Skin of body (tissue), 2 donors: ENCODE measurements around the gene CORT. TPM values are rescaled to one million over a fixed set of nuclear protein-coding genes. Genes with fewer than 3 reads are reported as not detected.
"Not testable (repeated sequence)": the region's sequence is repeated elsewhere in the genome, so short reads cannot be mapped to it uniquely, and the experiment has no call there.

Experiments used
- DNase-seq: peaks from one replicate; lab custom pipeline; 2025; lab: John Stamatoyannopoulos, UW
- total RNA-seq: library from RNA; depleted of rRNA; stranded (reverse); fragments of >200 nt; gene quantifications from one replicate; pipeline ENCODE4 v1.2.3, GENCODE V29; 2014

CORT gene
- total RNA-seq, 1 donor from 2014 or later = 0.49 TPM

DNA sequence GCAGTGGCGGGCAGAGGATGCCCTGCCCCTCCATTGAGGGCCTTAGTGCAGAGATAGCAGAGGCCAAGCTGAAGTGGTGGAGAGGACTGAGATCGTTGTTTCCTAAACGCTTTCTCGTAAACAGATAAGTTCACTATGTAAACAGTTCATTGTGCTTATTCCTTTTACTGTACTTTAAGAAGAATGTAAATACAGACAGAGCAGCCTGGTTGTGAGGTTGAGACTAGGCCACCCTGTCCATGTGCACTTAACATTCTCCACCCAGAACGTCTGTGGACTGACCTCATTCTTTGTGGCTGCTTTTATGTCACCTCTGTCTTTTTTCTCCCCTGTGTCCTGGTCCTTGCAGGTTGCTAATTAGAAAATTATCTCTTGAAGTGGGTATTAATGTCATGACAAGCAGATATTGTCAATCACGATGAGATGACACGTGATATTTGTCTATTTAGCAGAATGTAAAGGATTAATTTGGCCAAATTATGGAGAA is 11.1 kb upstream of the CORT start:
- no peak for DNase-seq

DNA sequence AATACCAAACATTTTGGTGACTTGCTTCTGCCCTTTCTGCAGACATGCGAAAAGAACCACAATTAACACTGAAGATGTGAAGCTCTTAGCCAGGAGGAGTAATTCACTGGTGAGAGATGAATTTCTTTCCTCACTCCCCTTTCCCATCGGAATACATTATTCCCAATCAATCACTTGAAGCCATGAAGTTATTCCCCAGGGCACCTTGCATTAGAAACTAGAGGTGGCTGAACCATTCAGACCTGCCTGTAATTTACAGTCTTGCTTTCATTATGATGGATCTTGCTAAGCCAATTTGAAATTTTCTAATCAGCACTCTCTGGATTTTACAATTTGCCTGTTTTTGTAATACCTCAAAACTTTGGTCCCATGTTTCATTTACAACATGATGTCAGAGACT is 9.5 kb upstream of the CORT start:
- no peak for DNase-seq

DNA sequence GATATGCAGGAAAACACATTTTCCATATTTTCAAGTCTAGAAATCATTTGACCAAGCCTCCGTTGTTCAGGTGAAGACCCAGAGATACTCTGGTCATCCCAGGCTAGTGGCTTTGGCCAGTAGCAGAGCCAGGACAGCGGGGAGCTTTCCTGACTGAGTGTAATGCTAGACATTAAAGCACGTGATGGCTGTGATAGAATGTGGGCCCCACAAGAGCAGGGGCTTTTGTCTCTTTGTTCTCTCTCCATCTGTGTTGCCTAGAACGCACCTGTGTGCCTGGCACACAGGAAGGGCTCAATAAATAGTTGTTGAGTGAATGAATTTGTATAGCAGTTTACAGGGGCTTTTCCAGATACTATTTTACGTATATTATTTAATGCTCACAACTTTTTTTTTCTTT is 9.0 kb upstream of the CORT start:
- no peak for DNase-seq

DNA sequence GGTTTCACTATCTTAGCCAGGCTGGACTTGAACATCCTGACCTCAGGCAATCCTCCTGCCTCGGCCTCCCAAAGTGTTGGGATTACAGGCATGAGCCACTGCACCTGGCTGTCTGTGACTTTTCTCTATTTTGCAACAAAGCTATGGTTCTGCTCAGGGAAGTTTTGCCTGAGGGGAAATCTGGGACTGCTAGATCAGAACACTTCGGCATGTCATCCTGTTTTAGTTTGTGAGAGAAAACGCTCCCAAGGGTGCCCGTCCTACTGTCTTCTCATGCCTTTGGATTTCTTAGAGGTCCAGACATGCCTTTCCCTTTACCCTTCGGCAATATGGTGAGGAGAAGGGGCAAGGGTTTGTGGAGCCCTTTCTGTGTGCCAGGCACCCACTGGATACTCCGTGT is 5.6 kb upstream of the CORT start:
- no peak for DNase-seq

DNA sequence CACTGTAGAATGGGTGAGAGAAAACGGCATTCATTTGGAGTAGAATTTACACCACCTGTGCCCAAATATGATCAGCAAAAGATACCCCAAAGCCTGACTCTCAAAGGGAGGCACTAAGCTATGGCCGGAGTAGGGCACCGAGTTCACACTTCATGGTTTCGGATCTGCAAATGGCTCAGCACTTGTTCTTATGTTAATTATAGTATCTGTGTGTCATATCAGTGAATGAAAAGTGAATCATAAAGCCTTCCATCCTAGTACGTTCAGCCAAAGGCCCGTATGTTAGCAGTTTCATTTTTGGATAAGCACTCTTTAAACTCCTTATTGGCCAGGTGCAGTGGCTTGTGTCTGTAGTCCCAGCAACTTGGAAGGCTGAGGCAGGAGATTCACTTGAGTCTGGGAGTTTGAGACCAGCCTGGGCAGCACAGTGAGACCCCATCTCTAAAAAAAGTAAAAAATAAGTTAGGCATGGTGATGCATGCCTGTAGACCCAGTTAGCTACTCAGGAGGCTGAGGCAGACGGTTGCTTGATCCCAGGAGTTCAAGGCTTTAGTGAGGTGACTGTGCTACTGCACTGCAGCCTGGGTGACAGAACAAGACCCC is 4.9 kb upstream of the CORT start:
- no peak for DNase-seq

DNA sequence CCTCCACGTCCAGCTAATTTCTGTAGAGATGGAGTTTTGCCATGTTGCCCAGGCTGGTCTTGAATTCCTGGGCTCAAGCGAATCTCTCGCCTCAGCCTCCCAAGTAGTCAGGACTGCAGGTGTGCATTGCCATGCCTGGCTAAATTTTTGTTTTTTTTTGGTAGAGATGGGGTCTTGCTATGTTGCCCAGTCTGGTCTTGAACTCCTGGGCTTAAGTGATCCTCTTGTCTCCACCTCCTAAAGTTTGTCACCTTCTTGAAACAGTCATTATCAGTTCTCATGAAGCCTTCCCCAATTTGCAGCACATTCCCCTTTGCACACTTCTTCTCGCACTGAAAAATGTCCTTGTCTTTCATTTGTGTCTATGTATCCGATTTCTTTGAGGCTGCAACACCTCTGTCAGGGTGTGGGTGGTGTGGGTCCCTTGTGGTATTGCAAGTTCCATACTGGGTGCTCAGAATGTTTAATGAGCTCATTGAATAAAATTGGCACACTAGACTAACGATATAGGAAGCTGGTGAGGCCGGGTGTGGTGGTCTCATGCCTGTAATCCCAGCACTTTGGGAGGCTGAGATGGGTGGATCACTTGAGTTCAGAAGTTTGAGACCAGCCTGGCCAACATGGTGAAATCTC is 2.9 kb upstream of the CORT start:
- DNase-seq = no peak

DNA sequence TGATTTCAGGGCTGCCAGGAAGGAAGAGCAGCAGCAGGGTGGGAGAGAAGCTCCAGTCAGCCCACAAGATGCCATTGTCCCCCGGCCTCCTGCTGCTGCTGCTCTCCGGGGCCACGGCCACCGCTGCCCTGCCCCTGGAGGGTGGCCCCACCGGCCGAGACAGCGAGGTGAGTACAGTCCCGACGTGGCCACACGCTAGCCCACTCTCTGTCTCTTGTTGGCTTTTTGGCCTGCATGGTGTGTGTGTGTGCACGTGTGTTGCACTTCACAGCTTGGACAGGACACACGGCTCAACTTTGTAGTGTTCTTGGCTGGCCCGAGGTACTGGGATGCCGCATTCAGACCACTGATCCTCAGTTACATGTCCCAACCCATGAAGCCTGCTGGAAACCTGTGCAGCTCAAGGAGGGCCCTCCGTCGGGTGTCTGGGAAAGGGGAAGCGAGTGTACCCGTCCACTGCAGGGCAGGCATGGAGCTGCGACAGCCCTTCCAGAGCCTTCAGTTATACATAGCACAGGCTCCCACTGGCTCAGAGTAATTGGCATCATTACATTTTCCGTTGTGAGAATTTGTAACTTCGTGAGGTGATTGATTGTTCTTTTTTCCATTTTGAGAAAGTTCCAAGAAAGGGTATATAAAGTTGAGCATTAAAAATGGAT is 454 bp downstream of the CORT start:
- no peak for DNase-seq

DNA sequence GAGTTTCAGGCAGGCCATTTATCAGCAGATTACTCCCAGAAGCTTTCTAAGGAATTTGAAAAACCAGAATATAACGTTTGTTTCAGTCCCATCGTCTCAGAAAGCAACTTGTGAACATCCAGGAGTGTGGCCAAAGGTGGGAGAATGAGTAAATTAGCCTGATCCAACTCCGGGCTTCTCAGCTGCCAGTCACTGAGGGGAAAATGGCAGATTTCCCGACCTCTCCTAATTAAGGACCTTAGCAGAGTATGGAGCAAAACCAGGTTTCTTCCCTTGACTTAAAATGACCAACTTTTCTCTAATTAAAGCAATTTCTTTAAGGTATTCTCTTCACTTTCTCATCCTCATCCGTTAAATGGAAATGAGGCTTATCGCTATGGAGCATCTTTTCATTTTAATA is 1.0 kb downstream of the CORT start:
- DNase-seq = no peak

DNA sequence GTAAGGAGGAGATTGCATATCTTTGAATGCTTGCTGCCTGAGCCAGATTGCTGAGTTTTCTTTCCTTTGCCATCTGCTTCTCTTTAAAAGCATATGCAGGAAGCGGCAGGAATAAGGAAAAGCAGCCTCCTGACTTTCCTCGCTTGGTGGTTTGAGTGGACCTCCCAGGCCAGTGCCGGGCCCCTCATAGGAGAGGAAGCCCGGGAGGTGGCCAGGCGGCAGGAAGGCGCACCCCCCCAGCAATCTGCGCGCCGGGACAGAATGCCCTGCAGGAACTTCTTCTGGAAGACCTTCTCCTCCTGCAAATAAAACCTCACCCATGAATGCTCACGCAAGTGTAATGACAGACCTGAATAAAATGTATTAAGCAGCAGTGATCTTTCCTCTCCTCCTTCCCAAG is 1.5 kb downstream of the CORT start:
- DNase-seq = peak; percentile 40

DNA sequence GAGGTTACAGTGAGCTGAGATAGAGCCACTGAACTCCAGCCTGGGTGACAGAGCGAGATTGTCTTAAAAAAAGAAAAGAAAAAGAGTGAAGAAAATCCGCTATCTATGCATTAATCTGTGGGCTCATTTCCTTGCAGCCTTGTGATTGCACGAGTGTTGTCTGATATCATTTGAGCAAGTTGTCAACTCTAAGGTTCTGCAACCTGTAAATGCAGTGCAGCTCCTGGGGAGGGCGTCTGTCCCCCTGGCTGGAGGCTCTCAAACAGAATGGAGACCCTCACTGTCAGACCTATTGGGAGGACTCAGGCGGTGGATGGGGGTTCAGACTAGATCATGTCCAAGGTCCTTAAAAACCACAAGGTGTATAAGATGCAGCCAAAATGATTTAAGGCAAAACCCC is 6.2 kb downstream of the CORT start:
- DNase-seq = no peak

DNA sequence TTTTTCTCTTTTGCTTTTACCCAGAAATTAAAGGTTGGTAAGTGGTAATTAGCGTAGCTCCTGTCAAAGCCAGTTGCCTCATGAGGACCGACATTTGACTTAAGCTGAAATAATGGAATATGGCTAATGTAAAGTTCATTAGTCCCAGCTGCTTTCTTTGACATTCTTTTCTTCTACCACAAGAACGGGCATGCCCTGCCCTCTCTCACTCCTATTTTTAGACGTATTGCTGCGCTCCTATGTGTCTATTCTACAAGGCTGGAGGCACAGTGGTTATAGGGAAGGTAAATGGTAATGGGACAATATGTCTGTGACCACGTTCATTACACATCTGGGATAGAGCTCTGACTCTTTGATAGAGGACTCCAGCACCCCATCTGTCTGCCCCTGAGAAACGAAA is 6.8 kb downstream of the CORT start:
- DNase-seq = peak; percentile 17

DNA sequence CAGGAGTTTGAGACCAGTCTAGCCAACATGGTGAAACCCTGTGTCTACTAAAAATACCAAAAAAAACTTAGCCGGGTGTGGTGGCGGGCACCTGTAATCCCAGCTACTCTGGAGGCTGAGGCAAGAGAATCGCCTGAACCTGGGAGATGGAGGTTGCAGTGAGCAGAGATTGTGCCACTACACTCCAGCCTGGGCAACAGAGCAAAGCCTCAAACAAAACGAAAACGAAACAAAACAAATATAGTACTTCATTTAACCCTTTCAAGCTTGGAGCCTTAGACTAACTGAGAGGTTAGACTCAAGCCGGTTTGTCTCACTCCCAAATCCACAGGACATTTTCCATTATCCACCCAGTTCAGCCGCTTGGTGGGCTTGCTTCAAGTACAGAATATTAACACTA is 7.6 kb downstream of the CORT start:
- not testable (repeated sequence) for DNase-seq

DNA sequence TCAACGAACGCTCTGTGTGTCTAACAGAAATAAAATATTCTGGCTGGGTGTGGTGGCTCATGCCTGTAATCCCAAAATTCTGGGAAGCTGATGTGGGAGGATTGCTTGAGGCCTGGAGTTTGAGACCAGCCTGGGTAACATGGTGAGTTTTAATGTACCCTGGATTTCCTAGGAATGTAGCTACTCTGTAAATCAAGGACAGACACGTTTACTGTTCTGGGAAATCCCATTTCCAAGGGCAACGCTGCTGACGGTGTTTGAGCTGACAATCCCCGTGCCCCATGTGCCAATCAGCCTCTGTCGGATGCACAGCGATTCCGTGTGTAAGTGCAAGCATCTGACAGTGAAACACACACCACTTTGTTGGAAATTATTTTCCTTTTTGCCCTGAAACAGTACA is 8.0 kb downstream of the CORT start:
- DNase-seq = no peak

DNA sequence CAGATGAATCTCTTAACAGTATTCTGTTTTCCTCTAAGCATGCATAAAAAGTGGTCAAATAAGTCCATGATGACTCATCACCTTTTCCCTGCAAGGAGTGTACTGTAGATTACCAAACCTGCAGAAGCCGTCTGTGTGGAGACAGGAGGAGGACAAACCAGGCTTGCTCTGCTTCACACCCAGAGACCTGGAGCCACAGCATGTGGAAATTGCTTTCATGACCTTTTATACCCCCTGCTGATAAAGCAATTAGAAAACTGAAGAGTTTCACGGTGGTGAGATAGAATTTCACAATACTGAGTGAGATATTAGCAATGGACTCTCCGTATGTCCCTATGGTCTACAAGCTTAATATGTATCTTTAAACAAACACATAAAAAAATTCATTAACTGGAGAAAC is 9.4 kb downstream of the CORT start:
- no peak for DNase-seq

DNA sequence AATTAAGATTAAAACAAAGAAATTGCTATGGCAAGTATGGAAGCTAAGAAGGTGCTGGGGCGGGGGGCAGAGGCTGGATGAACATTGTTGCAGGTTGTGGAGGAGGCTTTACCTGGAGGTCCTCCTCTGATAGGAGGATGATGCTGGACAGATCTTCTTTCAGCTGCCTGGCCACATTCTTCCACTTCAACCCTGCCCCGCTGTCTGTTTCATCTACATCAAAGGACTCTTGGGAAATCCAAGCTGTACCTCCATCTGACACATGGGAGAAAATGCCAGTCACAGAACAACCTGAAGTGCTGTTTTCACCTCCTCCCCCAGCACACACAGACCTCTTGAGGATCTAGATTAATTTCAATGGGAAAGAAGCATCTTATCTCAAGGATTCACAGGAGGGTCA is 17.2 kb downstream of the CORT start:
- no peak for DNase-seq

DNA sequence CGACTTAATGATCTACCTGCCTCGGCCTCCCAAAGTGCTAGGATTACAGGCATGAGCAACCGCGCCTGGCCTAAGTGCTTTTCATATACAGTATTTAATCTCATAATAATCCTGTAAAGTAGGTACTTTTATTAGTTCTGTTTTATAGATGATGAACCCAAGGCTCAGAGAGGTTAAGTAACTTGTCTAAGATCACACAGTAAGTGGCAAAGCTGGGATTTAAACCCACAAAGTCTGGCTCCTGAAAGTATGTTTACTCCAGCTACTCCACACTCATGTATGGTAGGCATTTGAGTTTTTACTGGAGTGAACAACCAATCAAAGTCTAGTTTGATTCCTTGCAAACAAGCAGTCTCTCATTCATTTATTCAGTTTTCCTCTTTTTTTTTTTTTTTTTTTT is 20.2 kb downstream of the CORT start:
- DNase-seq = no peak

DNA sequence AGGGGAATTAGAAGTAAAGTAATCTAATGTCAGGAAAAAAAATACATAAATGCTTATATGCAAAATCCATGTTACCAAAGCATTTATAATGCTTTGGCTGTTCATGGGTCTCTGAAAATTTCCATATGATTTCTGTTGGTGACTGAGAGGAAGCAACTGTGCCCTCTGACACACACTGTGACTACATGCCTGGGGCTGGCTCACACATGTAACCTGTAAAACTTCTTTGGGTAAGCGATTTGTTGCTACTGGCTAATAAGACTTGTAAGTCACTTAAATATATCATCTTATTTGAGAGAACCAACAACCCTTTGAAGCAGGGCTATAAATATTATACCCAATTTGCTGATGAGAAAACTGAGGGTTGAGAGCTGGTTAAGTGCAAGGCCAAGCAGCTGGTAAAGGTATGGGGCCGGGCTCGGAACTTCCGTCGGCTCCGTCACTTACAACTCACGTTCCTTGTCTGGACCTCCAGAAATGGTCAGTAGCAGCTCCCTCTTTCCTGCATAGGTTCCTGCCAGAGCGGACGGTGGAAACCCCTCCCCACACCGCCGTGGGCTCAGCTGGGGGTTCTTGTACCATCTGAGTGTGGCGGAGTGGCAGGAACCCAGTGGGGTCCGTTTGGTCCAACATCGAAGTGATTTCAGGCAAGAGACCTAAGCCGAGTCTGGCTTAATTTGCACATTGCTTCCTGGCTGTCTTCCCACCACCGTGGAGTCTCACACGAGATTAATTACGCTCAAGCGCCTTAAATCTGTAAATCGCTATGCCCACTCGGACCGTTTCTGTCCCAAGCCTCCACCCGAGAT is 21.8 kb downstream of the CORT start:
- DNase-seq = peak; percentile 62

DNA sequence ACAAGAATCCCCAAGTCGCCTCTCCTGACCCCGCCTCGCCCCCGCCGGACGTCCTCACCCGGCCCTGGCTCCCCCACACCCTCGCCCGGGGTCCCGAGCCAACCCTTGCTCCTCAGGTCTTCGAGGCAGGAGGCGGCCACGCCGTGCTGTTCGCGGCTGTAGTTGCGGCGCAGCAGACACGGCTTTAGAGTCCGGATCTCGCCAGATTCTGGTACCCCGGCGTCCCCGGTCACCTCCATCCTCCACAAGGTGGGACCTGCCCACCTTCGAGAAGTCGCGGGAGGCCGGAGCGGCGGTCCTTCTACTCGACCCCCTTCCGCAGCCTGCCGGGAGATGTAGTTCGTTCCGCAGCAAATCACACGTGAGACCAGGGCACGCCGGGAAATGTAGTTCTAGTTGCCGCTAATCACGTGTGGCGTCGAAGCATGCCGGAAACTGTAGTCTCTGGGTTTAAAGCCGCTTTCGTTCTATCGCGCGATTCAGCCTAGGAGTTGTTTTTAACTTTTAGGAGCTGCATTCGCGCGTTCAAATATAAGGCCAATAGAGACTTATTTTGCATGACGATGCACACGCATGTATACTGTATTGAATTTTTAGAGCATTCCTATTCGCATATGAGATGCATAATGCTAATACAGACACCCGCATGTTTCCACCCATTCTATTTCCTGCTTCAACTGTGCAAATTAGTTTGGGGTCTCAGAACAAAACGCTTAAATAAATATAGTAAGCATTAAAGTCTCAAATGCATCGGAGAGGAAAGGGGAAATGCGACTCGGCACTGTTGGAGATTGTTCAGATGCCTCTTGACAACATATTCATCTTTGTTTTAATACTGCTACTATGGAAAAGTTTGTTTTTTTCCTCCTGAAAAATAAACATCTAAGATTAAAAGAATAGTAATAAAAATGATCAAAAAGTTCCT is 22.7 kb downstream of the CORT start, which contains the start of gene DFFA:
TSS of gene DFFA (minus strand) at position 310 of the 925 bp plus-strand sequence. CDS start at position 239, 71 bp downstream.
- peak; percentile 98 for DNase-seq

DNA sequence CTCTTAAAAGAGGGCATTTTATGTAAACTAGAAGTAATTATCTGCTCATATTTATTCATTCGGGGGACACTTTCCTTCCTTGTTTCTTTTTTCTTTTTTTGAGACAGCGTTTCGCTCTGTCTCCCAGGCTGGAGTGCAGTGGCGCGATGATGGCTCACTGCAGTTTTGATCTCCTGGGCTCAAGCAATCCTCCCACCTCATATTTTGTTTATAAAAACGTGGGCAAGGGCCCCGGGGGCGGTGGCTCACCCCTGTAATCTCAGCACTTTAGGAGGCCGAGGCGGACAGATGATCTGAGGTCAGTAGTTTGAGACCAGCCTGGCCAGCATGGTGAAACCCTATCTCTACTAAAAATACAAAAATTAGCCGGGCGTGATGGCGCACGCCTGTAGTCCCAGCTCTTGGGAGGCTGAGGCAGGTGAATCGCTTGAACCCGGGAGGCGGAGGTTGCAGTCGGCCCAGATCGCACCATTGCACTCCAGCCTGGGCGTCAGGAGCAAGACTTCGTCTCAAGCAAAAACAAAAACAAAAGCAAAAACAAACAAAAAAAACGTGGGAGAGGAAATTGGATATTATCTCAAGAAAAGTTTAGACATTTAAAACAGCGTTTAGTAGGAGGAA is 23.4 kb downstream of the CORT start:
- DNase-seq = no peak

DNA sequence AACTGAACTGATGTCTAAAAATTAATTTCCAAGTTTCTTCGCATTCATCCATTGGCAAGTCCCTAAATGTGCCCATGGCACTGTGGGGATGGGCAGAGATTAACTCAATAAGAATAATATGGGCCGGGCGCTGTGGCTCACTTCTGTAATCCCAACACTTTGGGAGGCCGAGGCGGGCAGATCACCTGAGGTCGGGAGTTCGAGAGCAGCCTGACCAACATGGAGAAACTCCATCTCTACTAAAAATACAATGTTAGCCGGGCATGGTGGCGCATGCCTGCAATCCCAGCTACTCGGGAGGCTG is 24.4 kb downstream of the CORT start:
- DNase-seq = not testable (repeated sequence)
